Germinal center (tissue), 1 donor: Measurements from ENCODE around the gene MRPS2.
"Not testable (repeated sequence)": the region's sequence is repeated elsewhere in the genome, so short reads cannot be mapped to it uniquely, and the experiment has no call there.

Experiments
- DNase-seq: peaks from one replicate; pipeline ENCODE4 v3.0.0; 2012; ENCODE audit warnings: mixed read lengths, low spot score

MRPS2 gene

GRCh38 chr9:135499326-135500070, 984 bp upstream of the MRPS2 start:
- DNase-seq: peak; percentile 75

DNA sequence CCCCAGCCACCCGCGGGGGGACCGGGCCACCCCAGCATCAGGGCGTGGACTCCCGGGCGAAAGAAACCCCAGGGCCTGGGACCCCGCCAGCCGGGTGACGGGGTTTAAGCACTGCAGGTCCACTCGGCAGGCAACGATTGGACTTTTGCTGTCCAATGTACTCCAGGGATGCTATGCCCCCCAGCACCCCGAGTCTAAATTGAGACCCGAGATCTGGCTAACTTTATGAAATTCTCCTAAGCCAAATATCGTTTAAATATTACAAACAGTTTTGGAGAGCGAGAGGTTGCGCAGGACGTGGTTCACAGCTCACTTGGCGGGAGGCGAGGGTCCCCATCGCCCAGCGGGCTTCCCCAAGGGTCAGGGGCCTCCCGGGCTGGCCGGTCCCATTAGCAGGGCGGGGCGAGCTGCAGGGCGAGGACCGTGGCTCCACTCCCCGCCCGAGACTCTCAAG, 384 bp upstream of the MRPS2 start:
- no peak for DNase-seq

- DNase-seq: peak; percentile 58
Observed at GRCh38 chr9:135501261-135502167, 1.0 kb downstream of the MRPS2 start.

DNA sequence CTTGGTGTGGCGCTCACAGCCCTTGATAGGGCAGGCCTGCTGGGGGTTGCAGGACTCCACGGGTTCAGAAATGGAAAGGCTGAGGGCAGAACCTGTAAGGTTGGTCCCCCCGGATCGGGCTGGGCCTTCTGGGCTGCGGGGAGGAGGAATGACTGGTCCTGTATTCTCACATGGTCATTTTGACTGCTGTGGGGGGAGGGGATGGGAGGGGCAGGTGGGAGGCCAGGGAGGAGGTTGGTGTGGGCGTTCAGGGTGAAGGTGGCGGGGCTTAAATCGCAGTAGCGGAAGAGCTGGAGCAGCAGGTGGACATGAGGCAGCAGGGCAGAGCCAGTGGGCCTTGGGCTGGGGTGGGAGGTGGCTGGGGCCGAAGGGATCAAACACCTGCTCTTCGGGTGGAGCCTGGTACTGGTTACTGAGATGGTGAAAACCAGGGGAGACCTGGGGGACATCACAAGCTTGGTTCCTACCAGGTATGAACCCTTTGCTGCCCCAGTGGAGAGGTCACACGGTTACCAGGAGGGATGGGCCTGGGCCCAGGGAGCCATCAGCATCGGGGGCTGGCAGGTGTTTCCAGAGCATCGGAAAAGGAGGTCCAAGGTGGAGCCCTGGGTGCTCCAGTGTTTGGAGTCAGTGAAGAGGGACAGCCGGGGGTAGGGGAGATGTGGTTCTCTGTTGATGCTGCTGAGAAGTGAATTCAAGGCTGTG, 1.8 kb downstream of the MRPS2 start:
- DNase-seq: no peak

- no peak for DNase-seq
Observed at GRCh38 chr9:135502873-135503321, 2.4 kb downstream of the MRPS2 start.

- DNase-seq: no peak
Observed at GRCh38 chr9:135503371-135504261, 3.1 kb downstream of the MRPS2 start.

- peak; percentile 75 for DNase-seq
Observed at GRCh38 chr9:135504262-135505243, 4.1 kb downstream of the MRPS2 start.

GRCh38 chr9:135505406-135506187, 5.1 kb downstream of the MRPS2 start:
- DNase-seq: no peak

GRCh38 chr9:135506327-135507103, 6.0 kb downstream of the MRPS2 start:
- no peak for DNase-seq

DNA sequence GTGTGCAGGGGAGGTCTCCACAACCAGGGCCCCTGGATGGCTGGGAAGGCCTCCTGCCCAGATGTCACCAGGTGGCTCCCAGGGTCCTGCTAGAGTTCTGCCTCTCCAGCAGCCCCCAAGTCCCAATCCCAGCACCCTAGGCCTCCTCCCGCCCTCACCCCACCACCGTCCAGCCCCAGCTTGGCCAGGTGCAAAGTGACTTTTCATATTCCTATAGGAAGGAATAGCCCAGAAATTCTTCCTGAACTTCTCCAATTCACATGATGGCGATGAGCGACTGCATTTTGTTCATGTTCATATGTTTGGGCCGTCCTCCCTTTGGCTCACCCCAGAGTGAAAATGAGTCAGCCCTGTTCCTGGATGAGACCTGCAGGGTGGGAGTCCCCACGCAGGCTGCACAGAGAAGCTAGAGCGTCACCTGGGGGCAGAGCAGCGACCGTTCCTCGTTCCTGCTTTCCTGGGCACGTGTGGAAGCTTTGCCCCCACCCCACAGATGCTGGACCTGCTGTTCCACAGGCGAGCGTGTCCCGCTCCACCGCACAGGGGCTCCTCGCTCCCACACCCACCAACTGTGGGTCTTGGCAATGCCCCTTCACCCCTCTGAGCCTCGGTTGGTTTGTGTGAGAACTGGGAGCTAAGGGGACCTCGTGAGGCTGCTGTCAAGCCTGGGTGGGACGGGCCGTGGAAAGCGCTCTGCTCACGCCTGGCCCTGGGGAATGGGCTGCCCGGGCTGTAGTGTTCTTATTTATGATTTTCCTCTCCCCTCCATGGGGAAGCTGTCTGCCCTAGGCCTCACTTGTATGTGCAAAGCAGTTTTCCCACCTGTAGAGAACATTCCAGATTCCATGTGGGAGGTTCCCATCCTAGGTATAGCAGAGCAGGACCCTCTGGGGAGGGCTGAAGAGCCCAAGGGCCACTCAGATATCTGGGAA, 6.9 kb downstream of the MRPS2 start:
- DNase-seq: no peak

DNA sequence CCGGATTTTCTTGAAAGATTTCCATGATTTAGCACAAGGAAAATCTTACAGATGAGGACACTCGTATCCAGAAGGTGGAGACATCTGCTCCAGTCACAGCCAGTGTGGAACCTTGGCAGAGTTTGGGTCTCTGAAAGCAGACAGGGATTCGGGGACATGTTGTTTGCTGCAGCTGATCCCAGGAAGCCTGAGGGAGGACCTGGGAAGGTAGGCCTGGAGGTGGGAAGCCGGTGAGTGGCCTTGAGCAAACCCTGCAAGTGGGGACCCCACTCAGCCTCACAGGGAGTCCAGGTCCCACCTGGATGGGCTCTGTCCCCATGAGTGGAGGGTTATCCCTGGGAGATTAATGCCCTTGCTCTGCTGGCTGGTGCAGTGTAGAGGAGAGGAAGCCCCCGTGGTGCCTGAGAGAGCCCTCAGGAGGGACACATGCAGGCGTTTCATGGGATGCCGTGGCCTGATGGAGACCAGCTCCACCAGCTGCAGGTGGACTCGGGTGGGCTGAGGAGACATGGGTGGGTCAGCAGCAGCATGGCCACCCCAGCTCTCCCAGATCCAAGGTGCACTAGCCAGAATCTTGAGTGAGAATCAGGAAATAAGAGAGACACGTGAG, 7.8 kb downstream of the MRPS2 start:
- no peak for DNase-seq

GRCh38 chr9:135509458-135509857, 9.0 kb downstream of the MRPS2 start:
- DNase-seq: no peak

- no peak for DNase-seq
Observed at GRCh38 chr9:135512241-135512603, 11.7 kb downstream of the MRPS2 start.

DNA sequence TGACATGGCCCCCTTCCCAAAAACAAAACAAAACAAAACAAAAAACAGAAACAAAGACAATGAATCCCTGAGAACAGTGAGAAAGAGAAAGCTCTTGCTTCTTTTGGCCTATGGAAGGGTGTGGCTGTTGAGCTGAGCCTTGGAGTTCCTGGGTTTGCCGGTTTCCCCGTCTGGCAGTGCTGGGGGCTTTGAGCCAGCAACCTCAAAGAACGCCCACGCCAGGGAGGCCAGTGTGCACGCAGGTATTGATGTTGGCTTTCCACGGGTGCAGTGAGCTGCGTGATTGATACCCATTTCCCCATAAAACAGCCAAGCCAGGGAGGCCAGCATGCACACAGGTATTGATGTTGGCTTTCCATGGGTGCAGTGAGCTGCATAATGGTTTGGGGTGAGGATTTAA, 12.4 kb downstream of the MRPS2 start:
- DNase-seq: no peak

DNA sequence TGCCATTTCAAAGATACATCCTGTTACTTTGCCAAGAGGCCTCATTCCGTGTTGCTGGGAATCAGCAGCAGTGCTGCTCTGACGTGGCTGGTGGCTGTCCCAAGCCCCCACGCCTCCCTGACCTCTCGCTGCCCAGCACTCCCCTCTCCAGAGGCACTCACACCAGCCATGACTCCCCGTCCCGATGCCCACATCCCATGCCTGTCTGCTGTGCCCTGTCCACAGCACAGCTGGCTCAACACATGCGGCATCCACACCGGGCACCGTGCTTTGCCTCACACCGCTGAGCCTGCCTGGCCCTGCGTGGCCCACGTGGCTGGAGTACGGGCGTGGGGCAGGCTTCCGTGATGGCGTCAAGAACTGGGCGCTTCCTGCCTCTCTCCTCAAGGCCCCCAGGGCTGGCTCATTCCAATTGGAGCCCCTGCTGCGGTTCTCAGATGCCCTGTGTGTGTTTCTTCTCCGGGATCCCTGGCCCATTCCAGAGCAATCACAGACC, 12.9 kb downstream of the MRPS2 start:
- DNase-seq: no peak

DNA sequence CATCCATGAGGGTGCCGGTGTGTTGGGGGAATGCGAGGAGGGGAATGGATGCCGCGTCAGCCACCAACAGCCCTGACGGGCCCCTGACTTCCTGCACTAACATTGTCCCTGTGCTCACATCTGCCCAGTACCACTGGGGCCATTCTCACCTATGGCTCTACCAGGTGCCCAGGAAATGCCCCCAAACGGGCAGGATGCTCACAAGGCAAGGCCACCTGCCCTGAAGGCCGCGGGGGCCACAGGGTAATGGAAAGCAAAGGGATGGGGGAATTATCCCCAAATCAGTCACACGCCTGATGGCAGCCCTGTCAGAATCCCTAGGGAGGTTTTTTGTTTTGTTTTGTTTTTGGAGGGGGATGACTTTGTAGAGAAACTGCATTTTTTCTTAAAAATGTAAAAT, 13.4 kb downstream of the MRPS2 start:
- DNase-seq: not testable (repeated sequence)
